NCI-H2227 (cell line): Measurements from ENCODE around the gene ZMYND15.

Experiments
- DNase-seq: peaks from one replicate; lab custom pipeline; 2025; ENCODE audit not compliant: unreplicated experiment; lab: John Stamatoyannopoulos, UW

ZMYND15 gene

DNA sequence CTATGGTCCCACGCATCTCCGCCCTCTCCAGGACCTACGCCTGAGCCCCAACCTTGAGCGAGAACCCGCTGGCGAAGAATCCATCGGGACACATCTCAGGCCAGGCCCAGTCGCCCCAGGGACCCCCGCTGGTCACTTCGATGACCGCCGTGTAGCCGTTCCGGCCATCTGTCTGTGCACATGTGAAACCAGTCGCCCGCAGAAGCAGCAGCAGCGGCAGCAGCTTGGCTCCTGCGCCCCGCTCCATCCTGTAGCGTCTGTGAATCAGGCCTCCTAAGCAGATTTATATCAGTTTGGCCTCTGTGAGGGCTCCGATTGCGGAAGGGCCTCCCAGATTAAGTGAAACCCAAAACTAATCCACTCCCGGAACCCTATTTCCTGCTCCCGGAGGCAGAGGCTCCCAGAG is 46.5 kb downstream of the ZMYND15 start, which contains the start of gene VMO1:
Gene VMO1, minus strand, starts transcription at position 259 of the 406 bp plus-strand sequence. Its CDS starts 12 bp downstream, at position 247.
- DNase-seq = no peak

DNA sequence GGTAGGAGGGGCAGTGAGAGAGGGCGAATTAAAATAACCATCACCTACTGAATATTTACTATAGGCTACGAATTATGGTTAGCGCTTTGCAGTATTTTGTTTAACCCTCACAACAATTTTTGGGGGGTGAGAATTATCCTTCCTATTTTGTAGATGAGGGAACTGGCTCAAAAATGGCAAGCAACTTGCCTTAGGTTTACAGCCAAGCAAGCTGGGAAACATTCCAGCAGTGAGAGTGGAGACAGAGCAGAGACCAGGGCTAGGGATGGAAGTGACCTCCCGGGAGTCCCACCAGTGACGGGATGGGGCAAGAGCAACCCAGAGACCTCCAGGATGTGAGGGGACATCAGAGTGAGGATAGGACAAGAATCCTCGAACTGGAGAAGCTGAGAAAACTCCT is 46.9 kb downstream of the ZMYND15 start:
- no peak for DNase-seq

DNA sequence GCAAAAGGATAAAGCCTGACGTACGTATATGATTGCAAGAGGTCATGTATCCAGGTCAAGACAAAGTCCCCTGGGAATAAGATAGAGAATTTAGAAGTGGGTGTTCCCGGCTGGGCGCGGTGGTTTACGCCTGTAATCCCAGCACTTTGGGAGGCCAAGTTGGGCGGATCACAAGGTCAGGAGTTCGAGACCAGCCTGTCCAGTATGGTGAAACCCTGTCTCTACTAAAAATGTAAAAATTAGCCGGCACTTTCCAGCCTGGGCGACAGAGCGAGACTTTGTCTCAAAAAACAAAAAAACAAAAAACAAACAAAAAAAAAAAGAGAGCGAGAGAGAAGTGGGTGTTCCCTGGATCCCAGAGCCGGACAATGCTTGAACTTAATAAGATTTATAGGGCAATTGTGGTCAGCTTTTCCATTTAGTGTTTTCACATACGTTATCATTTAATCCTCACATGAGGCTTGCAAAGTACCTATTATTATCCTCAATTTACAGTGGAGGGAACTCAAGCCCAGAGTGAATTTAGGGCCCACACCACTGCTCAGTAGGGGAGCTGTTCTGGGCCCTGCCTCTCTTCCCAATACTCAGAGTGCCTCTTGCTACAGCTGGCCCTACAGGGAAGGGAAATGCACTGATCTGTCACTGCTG is 48.6 kb downstream of the ZMYND15 start:
- DNase-seq = peak; percentile 67

DNA sequence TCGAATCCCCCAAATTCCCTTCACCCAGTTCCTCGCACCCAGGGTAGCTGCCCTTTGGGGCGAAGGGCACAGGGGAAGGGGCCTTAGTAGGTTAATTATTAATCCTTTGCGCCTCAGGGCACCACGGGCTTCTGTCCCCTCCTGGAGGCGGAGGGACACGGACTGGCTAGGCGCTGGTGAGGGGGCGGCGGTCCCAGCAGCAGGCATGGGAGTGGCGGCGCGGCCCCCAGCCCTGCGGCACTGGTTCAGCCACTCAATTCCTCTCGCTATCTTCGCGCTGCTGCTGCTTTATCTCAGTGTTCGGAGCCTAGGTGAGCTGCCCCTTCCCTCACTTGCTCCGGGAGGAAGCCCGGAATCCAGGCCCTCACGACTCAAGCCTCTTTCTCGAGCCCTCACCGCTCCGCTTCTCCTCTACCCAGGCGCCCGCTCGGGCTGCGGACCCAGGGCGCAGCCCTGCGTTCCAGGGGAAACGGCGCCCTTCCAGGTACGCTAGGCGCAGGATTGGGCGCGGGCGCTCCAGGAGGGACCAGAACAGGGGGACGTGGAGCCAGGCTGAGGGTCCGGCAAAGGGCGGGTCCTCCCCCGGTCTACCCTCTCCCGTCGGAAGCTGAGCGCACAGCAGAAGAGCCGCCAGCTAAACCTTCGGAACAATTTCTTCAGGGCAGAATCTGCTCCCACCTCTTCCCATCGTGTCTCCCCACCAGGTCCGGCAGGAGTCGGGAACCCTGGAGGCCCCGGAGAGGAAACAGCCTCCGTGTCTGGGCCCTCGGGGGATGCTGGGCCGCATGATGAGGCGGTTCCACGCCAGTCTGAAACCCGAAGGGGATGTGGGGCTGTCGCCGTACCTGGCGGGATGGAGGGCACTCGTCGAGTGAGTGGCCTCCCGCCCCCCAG is 49.4 kb downstream of the ZMYND15 start, which contains the start of gene GLTPD2:
Gene GLTPD2, plus strand, starts transcription at position 158 of the 894 bp plus-strand sequence. Its CDS starts 48 bp downstream, at position 206.
- DNase-seq = peak; percentile 37

DNA sequence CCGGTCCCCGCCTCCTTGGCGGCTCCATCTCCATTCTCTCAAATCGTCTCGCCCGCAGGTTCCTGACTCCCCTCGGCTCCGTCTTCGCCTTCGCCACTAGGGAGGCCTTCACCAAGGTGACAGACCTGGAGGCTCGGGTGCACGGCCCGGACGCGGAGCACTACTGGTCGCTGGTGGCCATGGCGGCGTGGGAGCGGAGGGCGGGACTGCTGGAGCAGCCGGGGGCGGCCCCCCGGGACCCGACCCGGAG is 50.0 kb downstream of the ZMYND15 start:
- DNase-seq = no peak

DNA sequence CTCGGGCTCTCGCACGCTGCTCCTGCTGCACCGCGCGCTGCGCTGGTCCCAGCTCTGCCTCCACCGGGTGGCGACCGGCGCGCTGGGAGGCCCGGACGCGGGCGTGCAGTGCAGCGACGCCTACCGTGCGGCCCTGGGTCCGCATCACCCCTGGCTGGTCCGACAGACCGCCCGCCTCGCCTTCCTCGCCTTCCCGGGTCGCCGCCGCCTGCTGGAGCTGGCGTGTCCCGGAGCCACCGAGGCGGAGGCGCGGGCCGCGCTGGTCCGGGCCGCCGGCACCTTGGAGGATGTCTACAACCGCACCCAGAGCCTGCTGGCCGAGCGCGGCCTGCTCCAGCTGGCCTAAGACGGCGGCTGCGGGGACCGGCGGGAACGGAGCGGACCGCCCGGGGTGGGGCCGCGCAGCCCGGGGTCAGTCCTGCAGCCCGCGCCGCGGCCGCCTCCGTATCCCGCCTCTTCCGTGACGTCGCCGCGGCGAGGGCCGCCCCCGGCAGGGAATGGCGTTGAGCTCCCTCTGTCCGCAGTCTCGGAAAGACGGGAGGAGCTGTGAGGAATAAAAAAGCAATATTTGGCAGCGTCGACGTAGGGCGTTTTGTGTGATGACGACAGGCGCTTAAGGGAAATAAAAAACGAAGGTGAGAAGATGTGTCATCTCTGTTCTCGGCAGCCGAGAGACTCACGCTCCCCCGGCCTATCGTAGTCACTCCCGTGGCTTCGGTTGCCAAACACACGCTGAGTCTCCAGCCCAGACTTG is 50.5 kb downstream of the ZMYND15 start:
- DNase-seq = peak; percentile 85

DNA sequence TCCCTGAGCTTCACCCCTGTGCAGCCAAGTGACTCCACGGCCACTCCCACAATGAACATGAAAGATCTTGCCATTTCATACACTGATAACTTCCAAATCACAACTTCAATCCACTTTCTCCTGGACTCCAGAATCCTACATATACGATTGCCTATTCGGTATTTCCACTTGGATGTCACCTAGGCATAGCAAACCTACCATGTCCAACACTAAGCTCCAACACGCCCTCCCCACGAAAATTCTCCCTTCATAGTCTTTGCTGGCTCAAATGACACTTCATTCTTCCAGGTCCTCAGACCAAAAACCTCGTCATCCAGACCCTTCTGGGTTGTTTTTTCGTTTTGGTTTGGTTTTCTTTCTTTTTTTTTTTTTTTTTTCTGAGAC is 51.1 kb downstream of the ZMYND15 start:
- no peak for DNase-seq

DNA sequence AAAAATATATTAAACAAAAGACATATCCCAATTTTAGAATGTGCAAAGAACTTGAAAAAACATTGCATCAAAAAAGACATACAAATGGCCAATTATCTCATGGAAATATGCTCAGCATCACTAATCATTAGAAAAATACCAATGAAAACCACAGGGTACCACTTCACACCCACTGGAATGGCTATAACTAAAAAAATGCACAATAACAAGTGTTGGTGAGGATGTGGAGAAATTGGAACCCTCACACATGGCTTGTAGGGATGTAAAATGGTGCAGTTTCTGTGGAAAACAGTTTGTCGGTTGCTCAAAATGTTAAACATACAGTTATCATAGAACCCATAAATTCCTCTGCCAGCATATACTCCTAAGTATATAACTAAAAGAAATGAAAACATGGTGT is 55.5 kb downstream of the ZMYND15 start:
- DNase-seq = no peak
